NCI-H526 treated with DMSO at 0.1 percent for 48 hours (cell line): ENCODE measurements around the gene JMJD7.

Experiments
- DNase-seq: peaks from one replicate; lab custom pipeline; 2025; lab: John Stamatoyannopoulos, UW

Gene JMJD7

GRCh38 chr15:41865490-41866055 is 37.7 kb downstream of the JMJD7 start:
- DNase-seq, result no peak

GRCh38 chr15:41866263-41866703 is 38.4 kb downstream of the JMJD7 start:
- no peak for DNase-seq

GRCh38 chr15:41866872-41867579 is 39.1 kb downstream of the JMJD7 start:
- no peak for DNase-seq

- no peak for DNase-seq
Observed at GRCh38 chr15:41868321-41868720, 40.4 kb downstream of the JMJD7 start.

- no peak for DNase-seq
Observed at GRCh38 chr15:41869770-41870688, 42.1 kb downstream of the JMJD7 start.

GRCh38 chr15:41870689-41871081 is 42.8 kb downstream of the JMJD7 start:
- no peak for DNase-seq

GRCh38 chr15:41871175-41871905 is 43.4 kb downstream of the JMJD7 start:
- DNase-seq, result no peak

- no peak for DNase-seq
Observed at GRCh38 chr15:41872166-41872747, 44.4 kb downstream of the JMJD7 start.

- no peak for DNase-seq
Observed at GRCh38 chr15:41873711-41874110, 45.8 kb downstream of the JMJD7 start.

- no peak for DNase-seq
Observed at GRCh38 chr15:41874736-41875135, 46.8 kb downstream of the JMJD7 start.

- no peak for DNase-seq
Observed at GRCh38 chr15:41876007-41876406, 48.1 kb downstream of the JMJD7 start.

- DNase-seq, result no peak
Observed at GRCh38 chr15:41876689-41877088, 48.8 kb downstream of the JMJD7 start.

- DNase-seq, result no peak
Observed at GRCh38 chr15:41877631-41878354, 49.9 kb downstream of the JMJD7 start.

GRCh38 chr15:41878355-41878699 is 50.4 kb downstream of the JMJD7 start:
- DNase-seq, result no peak

GRCh38 chr15:41879321-41879845 is 51.5 kb downstream of the JMJD7 start:
- DNase-seq, result no peak

- DNase-seq, result no peak
Observed at GRCh38 chr15:41880156-41880877, 52.4 kb downstream of the JMJD7 start.

GRCh38 chr15:41881086-41881485 is 53.2 kb downstream of the JMJD7 start:
- DNase-seq, result no peak

GRCh38 chr15:41881550-41881919 is 53.6 kb downstream of the JMJD7 start:
- DNase-seq, result no peak

- DNase-seq, result peak; percentile 31
Observed at GRCh38 chr15:41881920-41882688, 54.2 kb downstream of the JMJD7 start.
